WTC11 (cell line): ENCODE results near the gene TNK2. TPM values are rescaled to one million over a fixed set of nuclear protein-coding genes. Genes with fewer than 3 reads are reported as not detected.

Experiments
- ATAC-seq: fragments of 200-7000 bp; cut with Tn5 transposase; 2 replicates; pipeline ENCODE4 v1.10.0; 2021; ENCODE audit warnings: mild to moderate bottlenecking, moderate library complexity
- CTCF ChIA-PET: fragments of 300-600 bp; sonication (Branson Sonifier 250); formaldehyde crosslinking; loops from one replicate; lab custom pipeline; 2021; ENCODE audit warnings: antibody characterized with exemption; lab: Charles Lee
- POLR2A ChIA-PET: fragments of 350-600 bp; sonication (Branson Sonifier 250); formaldehyde crosslinking; loops from one replicate; lab custom pipeline; 2021; ENCODE audit warnings: antibody characterized with exemption; lab: Charles Lee
- DNase-seq: peaks from one replicate; pipeline ENCODE4 v3.0.0; 2021; ENCODE audit warnings: low spot score
- H3K27ac Mint-ChIP-seq: 2 replicates; pipeline ENCODE4 v1.8.0; 2021; ENCODE audit warnings: mixed read lengths
- H3K27me3 Mint-ChIP-seq: 2 replicates; pipeline ENCODE4 v1.8.0; 2021; ENCODE audit warnings: low read depth, mild to moderate bottlenecking, moderate library complexity, mixed read lengths
- H3K36me3 Mint-ChIP-seq: 2 replicates; pipeline ENCODE4 v1.8.0; 2021; ENCODE audit warnings: mixed read lengths
- H3K4me1 Mint-ChIP-seq: 2 replicates; pipeline ENCODE4 v1.8.0; 2022; ENCODE audit warnings: mixed read lengths
- H3K4me3 Mint-ChIP-seq: 2 replicates; pipeline ENCODE4 v1.8.0; 2021; ENCODE audit warnings: mild to moderate bottlenecking, moderate library complexity, mixed read lengths
- H3K9me3 Mint-ChIP-seq: 2 replicates; pipeline ENCODE4 v1.8.0; 2021; ENCODE audit warnings: mixed read lengths
- ATF1 ChIP-seq: sonication (generic); formaldehyde crosslinking; IDR thresholded peaks from 2 replicates; pipeline ENCODE4 v1.8.1; 2023; ENCODE audit warnings: mild to moderate bottlenecking, moderate library complexity, missing genetic modification reagents
- FOXP4 ChIP-seq: sonication (generic); formaldehyde crosslinking; IDR thresholded peaks from 2 replicates; pipeline ENCODE4 v1.8.0; 2022; ENCODE audit warnings: mild to moderate bottlenecking, missing genetic modification reagents
- JAZF1 ChIP-seq: fragments of 250-450 bp; sonication (Bioruptor Pico); IDR thresholded peaks from 2 replicates; pipeline ENCODE4 v1.9.0; 2021; ENCODE audit warnings: moderate library complexity, mild to moderate bottlenecking, inconsistent platforms
- JUN ChIP-seq: sonication (generic); formaldehyde crosslinking; IDR thresholded peaks from 2 replicates; pipeline ENCODE4 v1.8.0; 2023; ENCODE audit warnings: mild to moderate bottlenecking, missing genetic modification reagents
- MLX ChIP-seq: sonication (generic); formaldehyde crosslinking; IDR thresholded peaks from 2 replicates; pipeline ENCODE4 v1.8.1; 2023; ENCODE audit warnings: mild to moderate bottlenecking, missing genetic modification reagents, moderate library complexity
- MXD4 ChIP-seq: fragments of 250-450 bp; sonication (Bioruptor Pico); IDR thresholded peaks from 2 replicates; pipeline ENCODE4 v1.8.0; 2021; ENCODE audit warnings: mild to moderate bottlenecking, moderate library complexity, borderline replicate concordance
- MYBL2 ChIP-seq: sonication (generic); formaldehyde crosslinking; IDR thresholded peaks from 2 replicates; pipeline ENCODE4 v1.8.1; 2023; ENCODE audit warnings: mild to moderate bottlenecking, moderate library complexity, missing genetic modification reagents
- NR1H2 ChIP-seq: sonication (generic); formaldehyde crosslinking; IDR thresholded peaks from 2 replicates; pipeline ENCODE4 v1.9.0; 2021; ENCODE audit warnings: mild to moderate bottlenecking, moderate library complexity, missing genetic modification reagents
- NR2C2 ChIP-seq: sonication (generic); formaldehyde crosslinking; IDR thresholded peaks from 2 replicates; pipeline ENCODE4 v1.8.0; 2022; ENCODE audit warnings: mild to moderate bottlenecking, missing genetic modification reagents
- OVOL2 ChIP-seq: fragments of 250-450 bp; sonication (Bioruptor Pico); IDR thresholded peaks from 2 replicates; pipeline ENCODE4 v1.9.0; 2021; ENCODE audit warnings: mild to moderate bottlenecking, borderline replicate concordance
- PRRX2 ChIP-seq: fragments of 250-450 bp; sonication (Bioruptor Pico); IDR thresholded peaks from 2 replicates; pipeline ENCODE4 v1.8.0; 2021; ENCODE audit warnings: mild to moderate bottlenecking
- RELA ChIP-seq: sonication (generic); formaldehyde crosslinking; IDR thresholded peaks from 2 replicates; pipeline ENCODE4 v1.8.1; 2022; ENCODE audit warnings: missing genetic modification reagents, mild to moderate bottlenecking, borderline replicate concordance
- RORB ChIP-seq: fragments of 250-450 bp; sonication (Bioruptor Pico); IDR thresholded peaks from 2 replicates; pipeline ENCODE4 v1.9.0; 2021; ENCODE audit warnings: mild to moderate bottlenecking
- SP1 ChIP-seq: sonication (generic); formaldehyde crosslinking; conservative IDR thresholded peaks from 2 replicates; pipeline ENCODE4 v1.8.1; 2022; ENCODE audit warnings: missing genetic modification reagents
- TP53 ChIP-seq: sonication (generic); formaldehyde crosslinking; IDR thresholded peaks from 2 replicates; pipeline ENCODE4 v1.8.1; 2023; ENCODE audit warnings: mild to moderate bottlenecking, missing genetic modification reagents
- ZNF263 ChIP-seq: sonication (generic); formaldehyde crosslinking; IDR thresholded peaks from 2 replicates; pipeline ENCODE4 v1.8.1; 2022; ENCODE audit warnings: low read depth, mild to moderate bottlenecking, moderate library complexity, missing genetic modification reagents
- ZNF416 ChIP-seq: fragments of 250-450 bp; sonication (Bioruptor Pico); IDR thresholded peaks from 2 replicates; pipeline ENCODE4 v1.9.0; 2021; ENCODE audit warnings: mild to moderate bottlenecking, inconsistent platforms
- total RNA-seq: library from RNA; stranded (reverse); gene quantifications from 3 replicates; pipeline ENCODE4 v1.2.3, GENCODE V29; 2021
- TF ChIP-seq, protein P1 (sequence below): fragments of 250-450 bp; sonication (Bioruptor Pico); IDR thresholded peaks from 2 replicates; pipeline ENCODE4 v1.9.0; 2021; ENCODE audit warnings: mild to moderate bottlenecking
- TF ChIP-seq, protein P2 (sequence below): sonication (generic); formaldehyde crosslinking; IDR thresholded peaks from 2 replicates; pipeline ENCODE4 v1.8.1; 2023; ENCODE audit warnings: mild to moderate bottlenecking, missing genetic modification reagents, moderate library complexity
- TF ChIP-seq, protein P3 (sequence below): sonication (generic); formaldehyde crosslinking; IDR thresholded peaks from 2 replicates; pipeline ENCODE4 v1.8.1; 2023; ENCODE audit warnings: mild to moderate bottlenecking, missing genetic modification reagents
- TF ChIP-seq, protein P4 (sequence below): sonication (generic); formaldehyde crosslinking; IDR thresholded peaks from 2 replicates; pipeline ENCODE4 v1.8.1; 2022; ENCODE audit warnings: missing genetic modification reagents, borderline replicate concordance

TNK2 gene
- total RNA-seq, 1 experiment from 2014 or later = 58.4 TPM

GRCh38 chr3:195929452-195929851 lies 21.1 kb upstream of the TNK2 start:
- no peak for DNase-seq
- H3K27me3 Mint-ChIP-seq = no peaks in the 10 kb centered on the region; the same call in 1 of the 2 replicates
- no peak overlapping the region for H3K27ac Mint-ChIP-seq
- H3K36me3 Mint-ChIP-seq = peaks cover 5% of the 10 kb centered on the region; the same call in 1 of the 2 replicates
- H3K9me3 Mint-ChIP-seq = no peaks in the 10 kb centered on the region
- TF ChIP-seq JUN (CRISPR knock-in tag) = no peak
- TF ChIP-seq MYBL2 = no peak
- TF ChIP-seq, protein P1, sequence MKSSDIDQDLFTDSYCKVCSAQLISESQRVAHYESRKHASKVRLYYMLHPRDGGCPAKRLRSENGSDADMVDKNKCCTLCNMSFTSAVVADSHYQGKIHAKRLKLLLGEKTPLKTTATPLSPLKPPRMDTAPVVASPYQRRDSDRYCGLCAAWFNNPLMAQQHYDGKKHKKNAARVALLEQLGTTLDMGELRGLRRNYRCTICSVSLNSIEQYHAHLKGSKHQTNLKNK = no peak
- TF ChIP-seq, protein P2, sequence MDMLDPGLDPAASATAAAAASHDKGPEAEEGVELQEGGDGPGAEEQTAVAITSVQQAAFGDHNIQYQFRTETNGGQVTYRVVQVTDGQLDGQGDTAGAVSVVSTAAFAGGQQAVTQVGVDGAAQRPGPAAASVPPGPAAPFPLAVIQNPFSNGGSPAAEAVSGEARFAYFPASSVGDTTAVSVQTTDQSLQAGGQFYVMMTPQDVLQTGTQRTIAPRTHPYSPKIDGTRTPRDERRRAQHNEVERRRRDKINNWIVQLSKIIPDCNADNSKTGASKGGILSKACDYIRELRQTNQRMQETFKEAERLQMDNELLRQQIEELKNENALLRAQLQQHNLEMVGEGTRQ (CRISPR knock-in tag) = no peak
- TF ChIP-seq SP1 = no peak
- TF ChIP-seq MLX (CRISPR knock-in tag) = no peak
- no peak for TF ChIP-seq ATF1 (CRISPR knock-in tag)
- no peak for TF ChIP-seq MXD4 (CRISPR knock-in tag)
- TF ChIP-seq, protein P3, sequence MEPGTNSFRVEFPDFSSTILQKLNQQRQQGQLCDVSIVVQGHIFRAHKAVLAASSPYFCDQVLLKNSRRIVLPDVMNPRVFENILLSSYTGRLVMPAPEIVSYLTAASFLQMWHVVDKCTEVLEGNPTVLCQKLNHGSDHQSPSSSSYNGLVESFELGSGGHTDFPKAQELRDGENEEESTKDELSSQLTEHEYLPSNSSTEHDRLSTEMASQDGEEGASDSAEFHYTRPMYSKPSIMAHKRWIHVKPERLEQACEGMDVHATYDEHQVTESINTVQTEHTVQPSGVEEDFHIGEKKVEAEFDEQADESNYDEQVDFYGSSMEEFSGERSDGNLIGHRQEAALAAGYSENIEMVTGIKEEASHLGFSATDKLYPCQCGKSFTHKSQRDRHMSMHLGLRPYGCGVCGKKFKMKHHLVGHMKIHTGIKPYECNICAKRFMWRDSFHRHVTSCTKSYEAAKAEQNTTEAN (CRISPR knock-in tag) = no peak
- no peak for TF ChIP-seq TP53 (CRISPR knock-in tag)
- no peak for TF ChIP-seq ZNF416 (CRISPR knock-in tag)
- TF ChIP-seq, all 79 proteins: peak for 0
- Mint-ChIP-seq H3K4me3 (no peak overlapping the region), H3K4me1 (peaks cover 8% of the 10 kb centered on the region)
- POLR2A ChIA-PET = no interaction called here
- CTCF ChIA-PET = interaction anchor here (1.0 to 1.4 kb wide), 2 partner anchors 14 to 15 kb away, joined by 3 to 5 read pairs; no protein-coding TSS in a partner anchor
- no peak for ATAC-seq

GRCh38 chr3:195921334-195921791 lies 13.0 kb upstream of the TNK2 start:
- no peaks in the 10 kb centered on the region for H3K36me3 Mint-ChIP-seq
- ChIA-PET POLR2A (no interaction called here), CTCF (interaction anchor here (1.0 to 1.8 kb wide), 3 partner anchors 27 to 62 kb away, joined by 3 to 11 read pairs (median 6); no protein-coding TSS in a partner anchor)
- peak; percentile 65 for ATAC-seq
- peaks cover 9% of the 10 kb centered on the region for H3K4me1 Mint-ChIP-seq
- no peak overlapping the region for H3K27ac Mint-ChIP-seq
- TF ChIP-seq RORB (CRISPR knock-in tag) = no peak
- TF ChIP-seq JAZF1 (CRISPR knock-in tag) = no peak
- no peak for TF ChIP-seq OVOL2 (CRISPR knock-in tag)
- no peak for TF ChIP-seq NR2C2 (CRISPR knock-in tag)
- no peak for TF ChIP-seq RELA (CRISPR knock-in tag)
- TF ChIP-seq, protein P1 = no peak
- no peaks in the 10 kb centered on the region for H3K9me3 Mint-ChIP-seq
- peaks cover 5% of the 10 kb centered on the region; the same call in 1 of the 2 replicates for H3K27me3 Mint-ChIP-seq
- H3K4me3 Mint-ChIP-seq = no peak overlapping the region
- no peak for DNase-seq

GRCh38 chr3:195918176-195918575 lies 9.8 kb upstream of the TNK2 start:
- Mint-ChIP-seq H3K4me1 (peaks cover 17% of the 10 kb centered on the region), H3K36me3 (no peaks in the 10 kb centered on the region), H3K27me3 (peaks cover 5% of the 10 kb centered on the region; the same call in 1 of the 2 replicates), H3K4me3 (no peak overlapping the region), H3K27ac (no peak overlapping the region), H3K9me3 (no peaks in the 10 kb centered on the region)
- CTCF ChIA-PET = interaction anchor here (1.1 to 2.0 kb wide), 2 partner anchors 24 to 59 kb away, joined by 6 to 8 read pairs; no protein-coding TSS in a partner anchor
- ATAC-seq = no peak
- POLR2A ChIA-PET = no interaction called here
- DNase-seq = no peak
- TF ChIP-seq FOXP4 (CRISPR knock-in tag) = no peak
- TF ChIP-seq, protein P2 (CRISPR knock-in tag) = no peak
- TF ChIP-seq, protein P4, sequence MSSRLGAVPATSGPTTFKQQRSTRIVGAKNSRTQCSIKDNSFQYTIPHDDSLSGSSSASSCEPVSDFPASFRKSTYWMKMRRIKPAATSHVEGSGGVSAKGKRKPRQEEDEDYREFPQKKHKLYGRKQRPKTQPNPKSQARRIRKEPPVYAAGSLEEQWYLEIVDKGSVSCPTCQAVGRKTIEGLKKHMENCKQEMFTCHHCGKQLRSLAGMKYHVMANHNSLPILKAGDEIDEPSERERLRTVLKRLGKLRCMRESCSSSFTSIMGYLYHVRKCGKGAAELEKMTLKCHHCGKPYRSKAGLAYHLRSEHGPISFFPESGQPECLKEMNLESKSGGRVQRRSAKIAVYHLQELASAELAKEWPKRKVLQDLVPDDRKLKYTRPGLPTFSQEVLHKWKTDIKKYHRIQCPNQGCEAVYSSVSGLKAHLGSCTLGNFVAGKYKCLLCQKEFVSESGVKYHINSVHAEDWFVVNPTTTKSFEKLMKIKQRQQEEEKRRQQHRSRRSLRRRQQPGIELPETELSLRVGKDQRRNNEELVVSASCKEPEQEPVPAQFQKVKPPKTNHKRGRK (CRISPR knock-in tag) = no peak
- TF ChIP-seq MLX (CRISPR knock-in tag) = no peak
- TF ChIP-seq ZNF263 = no peak
- no peak for TF ChIP-seq PRRX2 (CRISPR knock-in tag)
- no peak for TF ChIP-seq NR1H2 (CRISPR knock-in tag)
